ENCODE data around the gene LRRC4C. TPM values are rescaled to one million over a fixed set of nuclear protein-coding genes. Genes with fewer than 3 reads are reported as not detected.

LRRC4C gene
- total RNA-seq, 1 experiment from 2014 or later = not detected

DNA sequence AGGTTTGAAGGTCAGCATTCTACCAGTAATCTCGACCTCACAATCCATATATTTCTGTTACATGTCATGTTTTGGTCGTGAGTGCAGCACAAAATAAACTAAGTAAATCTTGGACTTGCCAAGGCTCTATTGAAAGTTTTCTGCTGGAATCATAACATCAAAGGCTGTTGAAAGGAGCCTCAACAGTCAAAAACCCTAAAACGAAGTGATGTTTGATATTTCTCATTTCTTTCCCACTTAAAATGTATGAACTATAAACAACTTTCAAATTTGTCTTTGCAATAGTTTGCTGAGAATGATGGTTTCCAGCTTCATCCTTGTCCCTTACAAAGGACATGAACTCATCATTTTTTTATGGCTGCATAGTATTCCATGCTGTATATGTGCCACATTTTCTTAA lies 1118.5 kb downstream of the LRRC4C start:
- TF ChIP-seq CTCF (IDR thresholded peaks at IDR 0.05; ENCODE audit: unreplicated experiment) = no peak
- H3K4me1 Mint-ChIP-seq (ENCODE audit: insufficient read depth, unreplicated experiment) = peaks cover 5% of the 10 kb centered on the region
- H3K27me3 Mint-ChIP-seq (ENCODE audit: insufficient read depth, unreplicated experiment) = no peaks in the 10 kb centered on the region
- intact Hi-C loops (cut with micrococcal nuclease) = no loop called here
- DNase-seq (ENCODE audit: unreplicated experiment) = no peak
- BruUV-seq (replicated peaks) = no TSS peak
- H3K9me3 Mint-ChIP-seq (ENCODE audit: unreplicated experiment) = peaks cover 22% of the 10 kb centered on the region
- no peak overlapping the region for H3K27ac Mint-ChIP-seq (ENCODE audit: low read depth, unreplicated experiment)
- no peaks in the 10 kb centered on the region for H3K36me3 Mint-ChIP-seq (ENCODE audit: insufficient read depth, unreplicated experiment)
- CTCF ChIA-PET = interaction anchor here (1.6 kb wide), 1 partner anchor 35 kb away, joined by 3 read pairs; no protein-coding TSS in a partner anchor
- POLR2A ChIA-PET = no interaction called here
- H3K4me3 Mint-ChIP-seq (ENCODE audit: unreplicated experiment) = no peak overlapping the region

GRCh38 chr11:40338739-40339138 lies 1120.7 kb downstream of the LRRC4C start:
- Mint-ChIP-seq H3K36me3 (ENCODE audit: insufficient read depth, unreplicated experiment) (no peaks in the 10 kb centered on the region), H3K4me1 (ENCODE audit: insufficient read depth, unreplicated experiment) (peaks cover 5% of the 10 kb centered on the region), H3K27ac (ENCODE audit: low read depth, unreplicated experiment) (no peak overlapping the region), H3K27me3 (ENCODE audit: insufficient read depth, unreplicated experiment) (no peaks in the 10 kb centered on the region), H3K4me3 (ENCODE audit: unreplicated experiment) (no peak overlapping the region), H3K9me3 (ENCODE audit: unreplicated experiment) (peaks cover 15% of the 10 kb centered on the region)
- intact Hi-C loops (cut with micrococcal nuclease) = no loop called here
- peak; percentile 47 for DNase-seq (ENCODE audit: unreplicated experiment)
- BruUV-seq (replicated peaks) = no TSS peak
- ChIA-PET CTCF (no interaction called here), POLR2A (no interaction called here)
- no peak for TF ChIP-seq CTCF (IDR thresholded peaks at IDR 0.05; ENCODE audit: unreplicated experiment)

GRCh38 chr11:40338062-40338461 lies 1121.4 kb downstream of the LRRC4C start:
- TF ChIP-seq CTCF (IDR thresholded peaks at IDR 0.05; ENCODE audit: unreplicated experiment) = no peak
- H3K36me3 Mint-ChIP-seq (ENCODE audit: insufficient read depth, unreplicated experiment) = no peaks in the 10 kb centered on the region
- CTCF ChIA-PET = no interaction called here
- H3K27ac Mint-ChIP-seq (ENCODE audit: low read depth, unreplicated experiment) = no peak overlapping the region
- peaks cover 5% of the 10 kb centered on the region for H3K4me1 Mint-ChIP-seq (ENCODE audit: insufficient read depth, unreplicated experiment)
- H3K4me3 Mint-ChIP-seq (ENCODE audit: unreplicated experiment) = no peak overlapping the region
- peaks cover 8% of the 10 kb centered on the region for H3K9me3 Mint-ChIP-seq (ENCODE audit: unreplicated experiment)
- intact Hi-C loops (cut with micrococcal nuclease) = no loop called here
- BruUV-seq (replicated peaks) = no TSS peak
- POLR2A ChIA-PET = no interaction called here
- no peak for DNase-seq (ENCODE audit: unreplicated experiment)
- H3K27me3 Mint-ChIP-seq (ENCODE audit: insufficient read depth, unreplicated experiment) = no peaks in the 10 kb centered on the region

- ChIA-PET POLR2A (no interaction called here), CTCF (interaction anchor here (1.1 kb wide), 1 partner anchor 10 kb away, joined by 3 read pairs; no protein-coding TSS in a partner anchor)
- Mint-ChIP-seq H3K4me1 (ENCODE audit: insufficient read depth, unreplicated experiment) (peaks cover 5% of the 10 kb centered on the region), H3K27me3 (ENCODE audit: insufficient read depth, unreplicated experiment) (no peaks in the 10 kb centered on the region), H3K27ac (ENCODE audit: low read depth, unreplicated experiment) (no peak overlapping the region), H3K36me3 (ENCODE audit: insufficient read depth, unreplicated experiment) (no peaks in the 10 kb centered on the region), H3K4me3 (ENCODE audit: unreplicated experiment) (no peak overlapping the region), H3K9me3 (ENCODE audit: unreplicated experiment) (peaks cover 7% of the 10 kb centered on the region)
- DNase-seq (ENCODE audit: unreplicated experiment) = no peak
- BruUV-seq (replicated peaks) = no TSS peak
- intact Hi-C loops (cut with micrococcal nuclease) = no loop called here
- no peak for TF ChIP-seq CTCF (IDR thresholded peaks at IDR 0.05; ENCODE audit: unreplicated experiment)
These were observed 1122.3 kb downstream of the LRRC4C start for GRCh38 chr11:40337118-40337517.

Data from MCF 10A (cell line).